K562 (cell line): ENCODE measurements around the gene VEGFA. TPM values are rescaled to one million over a fixed set of nuclear protein-coding genes. Genes with fewer than 3 reads are reported as not detected.

ENCODE experiments used
- ATF4 ChIP-seq: fragments of 450-650 bp; formaldehyde crosslinking; IDR thresholded peaks from 2 replicates; pipeline ENCODE4 v1.4.0; 2022; ENCODE audit warnings: mild to moderate bottlenecking, moderate library complexity
- BHLHE40 ChIP-seq: IDR thresholded peaks from 2 replicates; pipeline ENCODE4 v1.6.1; 2011; ENCODE audit warnings: low read length, improper control_type of control experiment
- MCM3 ChIP-seq: fragments of 450-650 bp; IDR thresholded peaks from 2 replicates; pipeline ENCODE4 v1.6.1; 2016
- MLLT1 ChIP-seq, 2 experiments: fragments of 450-650 bp; IDR thresholded peaks; 2 replicates each; pipeline ENCODE4 v1.6.1; 2016
- MTF1 ChIP-seq: fragments of 250-450 bp; sonication (Bioruptor Pico); IDR thresholded peaks from 2 replicates; pipeline ENCODE4 v1.9.0; 2021; ENCODE audit warnings: moderate library complexity, mild to moderate bottlenecking, inconsistent platforms, borderline replicate concordance
- NBN ChIP-seq: fragments of 450-650 bp; IDR thresholded peaks from 2 replicates; pipeline ENCODE4 v1.6.1; 2016; ENCODE audit warnings: low read depth, mild to moderate bottlenecking
- PTBP1 ChIP-seq: fragments of 200-400 bp; formaldehyde crosslinking; IDR thresholded peaks from 2 replicates; pipeline ENCODE4 v1.6.1; 2017; ENCODE audit warnings: low read depth, low read length
- PTRF ChIP-seq: fragments of 450-650 bp; IDR thresholded peaks from 2 replicates; pipeline ENCODE4 v1.6.1; 2016; ENCODE audit warnings: mild to moderate bottlenecking, missing genetic modification characterization, missing compliant biosample characterization
- SIN3B ChIP-seq: fragments of 450-650 bp; IDR thresholded peaks from 2 replicates; pipeline ENCODE4 v1.6.1; 2017; ENCODE audit warnings: low read depth, mild to moderate bottlenecking, moderate library complexity
- SMARCA4 ChIP-seq: fragments of 450-650 bp; IDR thresholded peaks from 2 replicates; pipeline ENCODE4 v1.6.1; 2016
- SP1 ChIP-seq: sonication (generic); formaldehyde crosslinking; IDR thresholded peaks from 2 replicates; pipeline ENCODE4 v1.8.1; 2022; ENCODE audit warnings: mild to moderate bottlenecking, missing genetic modification reagents
- TEAD4 ChIP-seq, 2 experiments: sonication (generic) in 1 of 2; formaldehyde crosslinking in 1 of 2; IDR thresholded peaks; 2 replicates each; pipeline versions ENCODE4 v1.6.1 to v1.8.0; 2012 to 2022; ENCODE audit warnings: borderline replicate concordance in 1 of 2, inconsistent platforms in 1 of 2, low read length in 1 of 2, mild to moderate bottlenecking in 1 of 2, missing genetic modification reagents in 1 of 2
- YY1 ChIP-seq, 3 experiments: IDR thresholded peaks; 2 replicates each; pipeline ENCODE4 v1.6.1; 2011; ENCODE audit warnings: low read length in 2 of 3, mild to moderate bottlenecking in 2 of 3, moderate library complexity in 2 of 3, borderline replicate concordance in 1 of 3, control low read depth in 1 of 3, low read depth in 1 of 3; ENCODE audit not compliant: insufficient read depth in 3 of 3, insufficient replicate concordance in 2 of 3, control insufficient read depth in 1 of 3, insufficient read length in 1 of 3; ENCODE audit errors: extremely low read depth in 1 of 3
- ZBTB1 ChIP-seq: sonication (generic); formaldehyde crosslinking; IDR thresholded peaks from 2 replicates; pipeline ENCODE4 v1.8.1; 2023; ENCODE audit warnings: missing genetic modification reagents, low read depth, mild to moderate bottlenecking, borderline replicate concordance
- polyA plus RNA-seq, 8 experiments: library from polyadenylated mRNA; depleted of rRNA in 4 of 8; stranded (reverse) in 5 of 8; unstranded in 3 of 8; fragments of >200 nt; fragmentation: Nextera tagmentation in 2 of 8; fragmentation: Illumina TruSeq in 1 of 8; extraction: Ambion mirVana in 2 of 8; extraction: Trizol in 1 of 8; gene quantifications; 2 replicates each; pipeline versions ENCODE4 v1.2.1 to v1.2.3, GENCODE V29; 2011 to 2014; ENCODE audit warnings: inconsistent platforms in 1 of 8, missing spikeins in 1 of 8
- total RNA-seq, 7 experiments: library from RNA; depleted of rRNA in 6 of 7; stranded (reverse); fragments of >200 nt in 6 of 7; fragmentation: Illumina TruSeq in 2 of 7; extraction: Trizol in 2 of 7; gene quantifications; 2 replicates each; pipeline versions ENCODE4 v1.2.1 to v1.2.3, GENCODE V29; 2011 to 2021; ENCODE audit warnings: low replicate concordance in 1 of 7
- TF ChIP-seq, protein P1 (sequence below): fragments of 250-450 bp; sonication (Bioruptor Pico); IDR thresholded peaks from 2 replicates; pipeline ENCODE4 v1.5.0; 2020; ENCODE audit warnings: mild to moderate bottlenecking, borderline replicate concordance
- TF ChIP-seq, protein P2 (sequence below): sonication (generic); formaldehyde crosslinking; IDR thresholded peaks from 2 replicates; pipeline ENCODE4 v1.4.0; 2020; ENCODE audit warnings: mild to moderate bottlenecking, missing genetic modification reagents
- TF ChIP-seq, protein P3 (sequence below), 2 experiments: IDR thresholded peaks; 2 replicates each; pipeline ENCODE4 v1.6.1; 2011; ENCODE audit warnings: borderline replicate concordance in 1 of 2, control low read depth in 1 of 2, low read depth in 1 of 2, low read length in 1 of 2, mild to moderate bottlenecking in 1 of 2, mixed read lengths in 1 of 2, moderate library complexity in 1 of 2; ENCODE audit not compliant: insufficient read depth in 1 of 2, insufficient read length in 1 of 2, poor library complexity in 1 of 2, severe bottlenecking in 1 of 2; ENCODE audit errors: extremely low read depth in 1 of 2

Gene VEGFA
- total and polyA plus RNA-seq, 9 of the 15 experiments (the other 6 are each of a cell fraction or from before 2014, with no cell fraction given) = 14.0 to 271 (median 124) TPM

DNA sequence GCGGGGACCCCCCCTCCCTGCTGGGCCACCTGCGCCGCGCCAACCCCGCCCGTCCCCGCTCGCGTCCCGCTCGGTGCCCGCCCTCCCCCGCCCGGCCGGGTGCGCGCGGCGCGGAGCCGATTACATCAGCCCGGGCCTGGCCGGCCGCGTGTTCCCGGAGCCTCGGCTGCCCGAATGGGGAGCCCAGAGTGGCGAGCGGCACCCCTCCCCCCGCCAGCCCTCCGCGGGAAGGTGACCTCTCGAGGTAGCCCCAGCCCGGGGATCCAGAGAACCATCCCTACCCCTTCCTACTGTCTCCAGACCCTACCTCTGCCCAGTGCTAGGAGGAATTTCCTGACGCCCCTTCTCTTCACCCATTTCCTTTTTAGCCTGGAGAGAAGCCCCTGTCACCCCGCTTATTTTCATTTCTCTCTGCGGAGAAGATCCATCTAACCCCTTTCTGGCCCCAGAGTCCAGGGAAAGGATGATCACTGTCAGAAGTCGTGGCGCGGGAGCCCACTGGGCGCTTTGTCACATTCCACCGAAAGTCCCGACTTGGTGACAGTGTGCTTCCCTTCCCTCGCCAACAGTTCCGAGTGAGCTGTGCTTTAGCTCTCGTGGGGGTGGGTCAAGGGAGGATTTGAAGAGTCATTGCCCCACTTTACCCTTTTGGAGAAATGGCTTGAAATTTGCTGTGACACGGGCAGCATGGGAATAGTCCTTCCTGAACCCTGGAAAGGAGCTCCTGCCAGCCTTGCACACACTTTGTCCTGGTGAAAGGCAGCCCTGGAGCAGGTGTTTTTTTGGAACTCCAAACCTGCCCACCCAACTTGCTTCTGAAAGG is 2.1 kb downstream of the VEGFA start (continued):
- TF ChIP-seq TEAD4 (IDR thresholded peaks at IDR 0.05; ENCODE audit: low read length) (no peak; the same call in 1 of the 2 replicates), TEAD4 (CRISPR knock-in tag; IDR thresholded peaks at IDR 0.05; ENCODE audit: borderline replicate concordance) (0 out of 2 replicates have a peak, but pooled peaks have one; percentile 67), BHLHE40 (0 out of 2 replicates have a peak, but pooled peaks have one; percentile 15), PTBP1 (no peak), MCM3 (no peak), ATF4 (peak; percentile 93), SIN3B (no peak), YY1 (IDR thresholded peaks at IDR 0.05; ENCODE audit: borderline replicate concordance in 1 of 3, control insufficient read depth in 1 of 3, extremely low read depth in 1 of 3, insufficient read depth in 3 of 3, insufficient read length in 1 of 3, insufficient replicate concordance in 2 of 3, low read depth in 1 of 3, low read length in 2 of 3) (peak in 2 of 3 experiments; percentile 56 to 64), PTRF (tag) (no peak), NBN (0 out of 2 replicates have a peak, but pooled peaks have one; percentile 18), MTF1 (CRISPR knock-in tag) (0 out of 2 replicates have a peak, but pooled peaks have one; percentile 14), MLLT1 (IDR thresholded peaks at IDR 0.05) (peak in 1 of 2 experiments; percentile 47; a peak in 2 of 4 replicates), SP1 (0 out of 2 replicates have a peak, but pooled peaks have one; percentile 17), ZBTB1 (0 out of 2 replicates have a peak, but pooled peaks have one; percentile 31), SMARCA4 (0 out of 2 replicates have a peak, but pooled peaks have one; percentile 9)
- TF ChIP-seq, protein P1, sequence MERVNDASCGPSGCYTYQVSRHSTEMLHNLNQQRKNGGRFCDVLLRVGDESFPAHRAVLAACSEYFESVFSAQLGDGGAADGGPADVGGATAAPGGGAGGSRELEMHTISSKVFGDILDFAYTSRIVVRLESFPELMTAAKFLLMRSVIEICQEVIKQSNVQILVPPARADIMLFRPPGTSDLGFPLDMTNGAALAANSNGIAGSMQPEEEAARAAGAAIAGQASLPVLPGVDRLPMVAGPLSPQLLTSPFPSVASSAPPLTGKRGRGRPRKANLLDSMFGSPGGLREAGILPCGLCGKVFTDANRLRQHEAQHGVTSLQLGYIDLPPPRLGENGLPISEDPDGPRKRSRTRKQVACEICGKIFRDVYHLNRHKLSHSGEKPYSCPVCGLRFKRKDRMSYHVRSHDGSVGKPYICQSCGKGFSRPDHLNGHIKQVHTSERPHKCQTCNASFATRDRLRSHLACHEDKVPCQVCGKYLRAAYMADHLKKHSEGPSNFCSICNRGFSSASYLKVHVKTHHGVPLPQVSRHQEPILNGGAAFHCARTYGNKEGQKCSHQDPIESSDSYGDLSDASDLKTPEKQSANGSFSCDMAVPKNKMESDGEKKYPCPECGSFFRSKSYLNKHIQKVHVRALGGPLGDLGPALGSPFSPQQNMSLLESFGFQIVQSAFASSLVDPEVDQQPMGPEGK = 0 out of 2 replicates have a peak, but pooled peaks have one; percentile 8
- TF ChIP-seq, protein P2, sequence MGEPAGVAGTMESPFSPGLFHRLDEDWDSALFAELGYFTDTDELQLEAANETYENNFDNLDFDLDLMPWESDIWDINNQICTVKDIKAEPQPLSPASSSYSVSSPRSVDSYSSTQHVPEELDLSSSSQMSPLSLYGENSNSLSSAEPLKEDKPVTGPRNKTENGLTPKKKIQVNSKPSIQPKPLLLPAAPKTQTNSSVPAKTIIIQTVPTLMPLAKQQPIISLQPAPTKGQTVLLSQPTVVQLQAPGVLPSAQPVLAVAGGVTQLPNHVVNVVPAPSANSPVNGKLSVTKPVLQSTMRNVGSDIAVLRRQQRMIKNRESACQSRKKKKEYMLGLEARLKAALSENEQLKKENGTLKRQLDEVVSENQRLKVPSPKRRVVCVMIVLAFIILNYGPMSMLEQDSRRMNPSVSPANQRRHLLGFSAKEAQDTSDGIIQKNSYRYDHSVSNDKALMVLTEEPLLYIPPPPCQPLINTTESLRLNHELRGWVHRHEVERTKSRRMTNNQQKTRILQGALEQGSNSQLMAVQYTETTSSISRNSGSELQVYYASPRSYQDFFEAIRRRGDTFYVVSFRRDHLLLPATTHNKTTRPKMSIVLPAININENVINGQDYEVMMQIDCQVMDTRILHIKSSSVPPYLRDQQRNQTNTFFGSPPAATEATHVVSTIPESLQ (CRISPR knock-in tag) = peak; percentile 79
- TF ChIP-seq, protein P3, sequence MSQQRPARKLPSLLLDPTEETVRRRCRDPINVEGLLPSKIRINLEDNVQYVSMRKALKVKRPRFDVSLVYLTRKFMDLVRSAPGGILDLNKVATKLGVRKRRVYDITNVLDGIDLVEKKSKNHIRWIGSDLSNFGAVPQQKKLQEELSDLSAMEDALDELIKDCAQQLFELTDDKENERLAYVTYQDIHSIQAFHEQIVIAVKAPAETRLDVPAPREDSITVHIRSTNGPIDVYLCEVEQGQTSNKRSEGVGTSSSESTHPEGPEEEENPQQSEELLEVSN (IDR thresholded peaks at IDR 0.05; ENCODE audit: borderline replicate concordance in 1 of 2, extremely low read depth in 1 of 2, insufficient read depth in 1 of 2, insufficient read length in 1 of 2, low read depth in 1 of 2, low read length in 1 of 2, poor library complexity in 1 of 2, severe bottlenecking in 1 of 2) = peak; percentile 84 to 98
